ENCODE measurements around the gene ENG.

DNA sequence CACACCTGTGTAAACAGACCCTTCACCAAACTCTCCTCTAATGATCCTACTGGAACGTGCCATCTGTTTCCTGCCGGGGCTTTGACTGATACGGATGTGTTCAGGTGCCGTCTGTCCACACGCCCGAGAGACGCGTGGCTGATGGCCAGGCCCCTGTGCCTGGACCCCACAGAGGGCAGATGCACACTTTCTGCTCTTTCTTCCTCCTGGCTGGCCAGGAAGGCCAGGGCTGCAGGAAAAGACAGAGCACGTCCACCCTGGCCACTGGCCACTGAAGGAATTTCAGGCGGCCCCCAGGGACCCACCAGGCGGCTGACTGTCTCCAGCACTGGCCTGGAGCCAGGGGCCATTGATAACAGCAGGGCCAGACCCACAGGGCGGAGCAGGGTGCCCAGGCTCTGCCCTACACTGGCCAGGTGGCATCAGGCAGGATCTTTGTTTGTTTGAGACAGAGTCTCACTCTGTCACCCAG is 3.6 kb upstream of the ENG start:
- TF ChIP-seq, protein P1, sequence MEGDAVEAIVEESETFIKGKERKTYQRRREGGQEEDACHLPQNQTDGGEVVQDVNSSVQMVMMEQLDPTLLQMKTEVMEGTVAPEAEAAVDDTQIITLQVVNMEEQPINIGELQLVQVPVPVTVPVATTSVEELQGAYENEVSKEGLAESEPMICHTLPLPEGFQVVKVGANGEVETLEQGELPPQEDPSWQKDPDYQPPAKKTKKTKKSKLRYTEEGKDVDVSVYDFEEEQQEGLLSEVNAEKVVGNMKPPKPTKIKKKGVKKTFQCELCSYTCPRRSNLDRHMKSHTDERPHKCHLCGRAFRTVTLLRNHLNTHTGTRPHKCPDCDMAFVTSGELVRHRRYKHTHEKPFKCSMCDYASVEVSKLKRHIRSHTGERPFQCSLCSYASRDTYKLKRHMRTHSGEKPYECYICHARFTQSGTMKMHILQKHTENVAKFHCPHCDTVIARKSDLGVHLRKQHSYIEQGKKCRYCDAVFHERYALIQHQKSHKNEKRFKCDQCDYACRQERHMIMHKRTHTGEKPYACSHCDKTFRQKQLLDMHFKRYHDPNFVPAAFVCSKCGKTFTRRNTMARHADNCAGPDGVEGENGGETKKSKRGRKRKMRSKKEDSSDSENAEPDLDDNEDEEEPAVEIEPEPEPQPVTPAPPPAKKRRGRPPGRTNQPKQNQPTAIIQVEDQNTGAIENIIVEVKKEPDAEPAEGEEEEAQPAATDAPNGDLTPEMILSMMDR (IDR thresholded peaks at IDR 0.05; ENCODE audit: control extremely low read depth in 1 of 3, insufficient read depth in 1 of 3, low read depth in 1 of 3, low read length in 3 of 3), result no peak
- no peak for TF ChIP-seq EZH2 (IDR thresholded peaks at IDR 0.05; ENCODE audit: low read depth, low read length, severe bottlenecking)
- no peak for TF ChIP-seq GABPA (IDR thresholded peaks at IDR 0.05; ENCODE audit: borderline replicate concordance, insufficient read depth, low read length)
- no peak for TF ChIP-seq POLR2A (IDR thresholded peaks at IDR 0.05; ENCODE audit: control extremely low read depth in 1 of 2, low read depth in 2 of 2, low read length in 2 of 2)
- no peak for TF ChIP-seq YY1 (IDR thresholded peaks at IDR 0.05; ENCODE audit: low read depth, low read length)
- no peak for TF ChIP-seq HDAC2 (IDR thresholded peaks at IDR 0.05; ENCODE audit: borderline replicate concordance in 1 of 2, low read depth in 2 of 2, low read length in 2 of 2)
- TF ChIP-seq, protein P2, sequence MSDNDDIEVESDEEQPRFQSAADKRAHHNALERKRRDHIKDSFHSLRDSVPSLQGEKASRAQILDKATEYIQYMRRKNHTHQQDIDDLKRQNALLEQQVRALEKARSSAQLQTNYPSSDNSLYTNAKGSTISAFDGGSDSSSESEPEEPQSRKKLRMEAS (IDR thresholded peaks at IDR 0.05), result no peak
- no peak for TF ChIP-seq NRF1 (IDR thresholded peaks at IDR 0.05; ENCODE audit: low read depth, low read length)
- TF ChIP-seq RNF2 (IDR thresholded peaks at IDR 0.05; ENCODE audit: borderline replicate concordance, low read depth, low read length, missing control alignments, poor library complexity, severe bottlenecking), result no peak
